NCI-H1092 (cell line): ENCODE measurements around the gene EBLN2.

Experiments
- DNase-seq: peaks from one replicate; lab custom pipeline; 2025; lab: John Stamatoyannopoulos, UW

The EBLN2 gene

GRCh38 chr3:73061416-73061815 lies at the start of gene EBLN2:
Gene EBLN2 (plus strand): TSS chr3:73061659. CDS start chr3:73062082, 423 bp downstream.
- no peak for DNase-seq

GRCh38 chr3:73018298-73018697 lies 43.2 kb upstream of the EBLN2 start:
- DNase-seq, result no peak

GRCh38 chr3:73018790-73019441 lies 42.5 kb upstream of the EBLN2 start:
- no peak for DNase-seq

DNA sequence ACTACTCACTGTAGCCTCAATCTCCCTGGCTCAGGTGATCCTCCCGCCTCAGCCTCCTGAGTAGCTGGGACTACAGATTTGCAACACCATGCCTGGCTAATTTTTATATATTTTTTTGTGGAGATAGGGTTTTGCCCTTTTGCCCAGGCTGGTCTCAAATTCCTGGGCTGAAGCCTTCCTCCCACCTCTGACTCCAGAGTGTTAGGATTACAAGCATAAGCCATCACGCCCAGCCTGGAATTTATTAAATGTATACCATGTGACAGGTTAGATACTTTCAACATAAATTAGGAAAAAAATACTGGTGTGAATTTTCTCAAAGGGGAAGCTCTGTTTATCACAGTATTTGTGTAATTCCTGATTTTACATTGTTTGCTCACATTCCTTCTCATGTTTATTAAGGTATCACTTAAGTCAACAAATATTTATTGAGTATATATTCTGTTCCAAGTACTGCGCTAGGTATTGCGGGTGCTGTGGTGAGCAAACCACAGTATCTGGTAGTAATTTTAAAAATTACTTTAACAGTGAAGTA lies 40.1 kb upstream of the EBLN2 start:
- no peak for DNase-seq

DNA sequence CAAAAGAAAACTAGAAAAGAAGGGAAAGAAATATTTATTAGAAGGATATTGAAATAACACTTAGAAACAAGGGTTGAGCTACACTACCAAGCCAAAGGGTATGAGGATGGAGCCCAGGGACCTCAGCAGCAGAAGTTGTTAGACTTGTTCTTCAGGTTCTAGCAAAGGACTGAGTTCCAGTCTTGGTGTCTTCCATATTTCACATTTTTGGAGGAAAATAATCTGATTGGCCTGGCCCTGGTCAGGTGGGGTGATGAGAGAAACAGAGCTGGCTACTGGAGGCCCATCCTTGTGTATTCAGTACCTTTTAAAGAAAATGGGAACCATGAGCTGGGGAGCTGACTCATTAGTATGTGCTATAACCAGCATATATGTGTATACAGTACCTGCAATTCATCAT lies 36.6 kb upstream of the EBLN2 start:
- DNase-seq, result no peak

DNA sequence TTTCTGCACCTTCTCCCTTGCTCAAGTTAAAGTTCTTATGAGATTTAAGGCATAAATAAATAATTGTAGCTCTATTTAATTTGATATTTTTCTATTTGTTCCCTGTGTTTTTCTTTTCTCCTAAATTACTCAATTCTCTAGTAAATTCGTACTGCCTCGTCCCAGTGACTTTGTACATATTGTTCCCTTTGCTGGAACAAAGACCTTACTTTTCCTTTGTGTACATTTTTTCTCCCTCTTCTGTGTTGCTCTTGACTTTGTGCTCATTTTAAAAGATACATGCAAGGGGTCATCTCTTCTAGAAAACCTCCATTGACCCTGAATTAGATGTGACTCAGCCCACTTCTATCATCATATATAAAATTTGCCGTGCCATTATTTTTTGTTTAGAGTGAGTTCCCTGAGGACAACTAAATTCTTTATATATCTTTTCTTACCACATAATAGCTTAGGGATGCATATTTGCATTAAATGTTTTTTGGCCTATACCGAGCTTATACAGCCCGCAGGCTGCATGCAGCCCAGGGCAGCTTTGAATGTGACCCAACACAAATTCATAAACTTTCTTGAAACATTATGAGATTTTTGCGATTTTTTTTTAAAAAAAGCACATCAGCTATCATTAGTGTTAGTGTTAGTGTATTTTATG lies 35.2 kb upstream of the EBLN2 start:
- DNase-seq, result no peak

DNA sequence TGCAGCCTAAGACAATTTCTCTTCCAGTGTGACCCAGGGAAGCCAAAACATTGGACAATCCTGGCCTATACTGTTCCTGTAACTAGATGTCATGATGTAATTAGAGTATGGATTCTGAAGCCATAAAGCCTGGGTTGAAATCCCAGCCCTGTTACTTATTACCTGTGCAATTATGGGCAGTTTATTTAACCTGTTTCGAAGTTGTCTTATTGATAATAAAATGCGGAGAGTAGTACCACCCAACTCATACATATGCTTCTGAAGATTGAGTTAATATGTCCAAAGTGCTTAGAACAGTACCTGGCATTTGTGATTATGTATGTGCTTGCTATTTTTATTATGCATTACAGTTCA lies 34.7 kb upstream of the EBLN2 start:
- no peak for DNase-seq

- DNase-seq, result no peak
Measured at GRCh38 chr3:73028803-73029202, 32.7 kb upstream of the EBLN2 start.

DNA sequence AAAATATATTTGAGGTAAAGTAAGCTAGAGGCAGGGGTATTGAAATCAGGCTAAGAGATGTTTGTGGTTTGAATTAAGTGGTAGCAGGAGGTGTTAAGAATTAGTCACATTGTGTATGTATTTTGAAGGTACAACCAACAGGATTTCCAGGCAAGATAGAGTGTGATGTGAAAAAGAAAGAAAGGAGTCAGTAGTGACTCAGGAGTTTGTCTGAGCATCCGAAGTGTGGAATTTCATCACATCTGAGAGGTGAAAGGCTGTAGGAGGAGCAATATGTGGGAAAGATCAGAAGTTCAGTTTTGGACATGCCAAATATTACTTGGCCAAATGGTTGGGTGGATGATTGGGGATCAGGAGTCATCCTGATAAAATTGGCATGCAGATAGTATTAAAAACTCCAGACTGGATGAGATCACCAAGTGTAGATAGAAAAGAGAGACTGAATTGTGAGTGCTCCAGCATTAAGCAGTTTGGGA lies 32.1 kb upstream of the EBLN2 start:
- no peak for DNase-seq

DNA sequence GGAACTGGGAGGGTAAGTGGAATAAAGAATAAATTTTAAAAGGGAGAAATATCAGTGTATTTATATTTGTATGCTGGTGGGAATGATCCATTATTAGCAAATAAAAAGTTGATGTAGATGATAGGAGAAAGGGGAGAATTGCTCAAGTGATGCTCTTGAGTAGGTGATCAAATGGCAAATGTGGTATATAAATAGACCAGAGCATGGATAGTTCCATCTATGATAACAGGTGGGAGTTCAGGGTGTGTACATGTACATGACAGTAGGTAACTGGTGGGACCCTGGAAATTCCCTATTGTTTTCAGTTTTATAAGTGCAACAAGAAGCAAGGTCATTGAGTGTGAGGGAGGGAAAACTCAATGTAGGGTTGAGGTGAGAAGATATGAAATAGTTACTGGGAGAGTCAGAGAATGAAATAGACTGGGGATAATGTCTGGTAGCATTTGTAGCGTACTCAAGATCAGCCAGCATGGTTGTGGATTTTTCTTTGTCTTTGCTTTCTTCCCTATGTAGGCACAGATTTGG lies 31.3 kb upstream of the EBLN2 start:
- DNase-seq, result no peak

- no peak for DNase-seq
Measured at GRCh38 chr3:73031573-73032103, 29.8 kb upstream of the EBLN2 start.

- no peak for DNase-seq
Measured at GRCh38 chr3:73036694-73037591, 24.5 kb upstream of the EBLN2 start.

DNA sequence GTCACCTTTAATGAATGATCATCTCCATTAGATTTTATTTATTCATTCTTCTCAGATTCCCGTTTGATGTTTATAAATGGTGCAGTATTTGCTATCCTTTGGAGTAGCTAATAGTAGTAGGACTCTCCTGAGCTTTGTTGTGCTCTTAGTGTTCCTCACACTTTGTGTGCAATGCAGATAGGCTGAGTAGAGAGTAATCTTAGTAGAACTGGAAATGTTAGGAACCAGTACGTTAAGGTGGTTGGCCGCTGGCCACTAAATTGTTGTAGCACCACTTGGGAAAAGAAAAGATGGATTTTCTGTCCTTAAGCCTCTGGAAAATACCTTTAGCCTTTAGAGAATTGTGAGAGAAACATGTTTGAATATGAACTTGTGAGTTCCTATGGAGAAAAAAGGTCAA lies 19.9 kb upstream of the EBLN2 start:
- no peak for DNase-seq

DNA sequence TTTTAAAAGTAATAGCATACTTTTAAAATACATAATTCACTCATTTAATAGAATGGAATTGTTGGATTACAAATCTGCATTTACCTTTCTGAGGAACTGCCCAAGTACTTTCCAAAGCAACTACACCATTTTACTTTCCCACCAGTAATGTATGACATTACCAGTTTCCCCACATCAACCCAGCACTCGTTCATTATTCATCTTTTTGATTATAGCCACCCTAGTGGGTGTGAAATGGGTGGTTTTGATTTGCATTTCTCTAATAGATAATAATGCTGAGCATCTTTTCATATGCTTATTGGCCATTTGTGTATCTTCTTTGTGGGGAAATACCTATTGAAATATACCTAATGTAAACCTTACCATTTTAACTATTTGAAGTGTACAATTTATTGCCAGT lies 18.0 kb upstream of the EBLN2 start:
- no peak for DNase-seq

GRCh38 chr3:73045391-73045790 lies 16.1 kb upstream of the EBLN2 start:
- no peak for DNase-seq

- DNase-seq, result no peak
Measured at GRCh38 chr3:73046195-73046594, 15.3 kb upstream of the EBLN2 start.

DNA sequence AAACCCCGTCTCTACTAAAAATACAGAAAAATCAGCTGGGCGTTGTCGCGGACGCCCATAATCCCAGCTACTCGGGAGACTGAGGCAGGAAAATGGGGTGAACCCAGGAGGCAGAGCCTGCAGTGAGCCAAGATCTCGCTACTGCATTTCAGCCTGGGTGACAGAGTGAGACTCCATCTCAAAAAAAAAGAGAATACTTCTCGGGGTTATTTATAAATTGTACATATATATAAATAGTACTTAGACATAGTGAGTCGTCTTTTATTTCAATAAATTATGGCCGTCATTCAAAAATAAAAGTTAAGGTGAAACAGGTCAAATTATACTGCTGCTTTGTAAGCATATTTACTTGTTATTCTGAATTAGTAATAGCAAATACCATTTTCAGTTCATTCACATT lies 12.1 kb upstream of the EBLN2 start:
- DNase-seq, result no peak

DNA sequence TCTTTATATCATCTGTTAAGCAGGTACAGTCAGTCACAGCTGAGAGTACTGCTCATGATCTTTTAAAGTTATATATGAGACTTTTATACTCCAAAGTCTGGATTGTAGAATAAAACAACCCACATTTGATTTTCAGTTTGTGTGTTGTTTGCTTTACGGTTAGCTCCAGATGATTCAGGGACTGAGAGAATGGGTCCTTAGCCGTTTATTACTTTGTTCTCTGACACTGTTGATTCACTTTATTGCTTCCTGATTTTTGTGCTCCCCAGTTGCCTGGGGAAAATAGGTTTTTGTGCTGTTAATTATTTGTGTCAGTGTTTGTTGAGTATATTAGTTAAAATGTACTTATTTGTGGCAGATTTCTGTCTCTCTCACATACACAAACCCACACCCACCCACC lies 8.6 kb upstream of the EBLN2 start:
- no peak for DNase-seq

GRCh38 chr3:73055583-73055982 lies 5.9 kb upstream of the EBLN2 start:
- DNase-seq, result no peak

GRCh38 chr3:73056014-73056844 lies 5.2 kb upstream of the EBLN2 start:
- peak; percentile 3 for DNase-seq

- no peak for DNase-seq
Measured at GRCh38 chr3:73056845-73057150, 4.7 kb upstream of the EBLN2 start.
